ENCODE measurements around the gene BICRA. TPM values are rescaled to one million over a fixed set of nuclear protein-coding genes. Genes with fewer than 3 reads are reported as not detected.
A peak's percentile ranks its signal among the peaks of the same experiment; 100 is the strongest.
"Not testable (repeated sequence)": the region's sequence is repeated elsewhere in the genome, so short reads cannot be mapped to it uniquely, and the experiment has no call there.

The BICRA gene
- polyA plus RNA-seq, 3 donors: 0.08 to 4.6 TPM; not detected in 1

- peaks cover 10 to 27% (median 12%) of the 10 kb centered on the region in 7 donors for H3K9me3 Mint-ChIP-seq
- H3K9ac ChIP-seq (ENCODE audit: insufficient read depth, low read length, poor library complexity, severe bottlenecking): no peak overlapping the region
- peak; percentile 17 to 53 (median 21) for DNase-seq
- peaks cover 15 to 20% of the 10 kb centered on the region in 2 donors for H3K9me3 ChIP-seq (replicated peaks in 1 of 2; ENCODE audit: control insufficient read depth in 1 of 2, insufficient read depth in 1 of 2, low read length in 2 of 2)
- peaks cover 19% of the 10 kb centered on the region for H3K4me1 Mint-ChIP-seq
- no peak overlapping the region for H2AFZ ChIP-seq (ENCODE audit: insufficient read depth, low read depth, low read length, poor library complexity, severe bottlenecking)
- H3K4me1 ChIP-seq (ENCODE audit: control insufficient read depth in 1 of 2, insufficient read depth in 2 of 2, low read length in 2 of 2): peaks cover 12 to 20% of the 10 kb centered on the region in 2 donors
- no peaks in the 10 kb centered on the region for H3K36me3 ChIP-seq (replicated peaks in 1 of 2; ENCODE audit: control insufficient read depth in 1 of 2, insufficient read depth in 2 of 2, low read length in 2 of 2)
- WGBS (ENCODE audit: insufficient coverage): 14% methylated on average over 1 of the region's 4 CpGs
- H3K36me3 Mint-ChIP-seq: no peaks in the 10 kb centered on the region
- peak overlapping the region; percentile 32 to 71 for H3K27ac ChIP-seq (ENCODE audit: low read depth in 1 of 2, low read length in 2 of 2)
- peak overlapping the region; percentile 18 to 87 (median 68) for H3K27ac Mint-ChIP-seq
- H3K4me3 Mint-ChIP-seq: no peak overlapping the region
- TF ChIP-seq CTCF (IDR thresholded peaks at IDR 0.05): no peak
- intact Hi-C loops (cut with micrococcal nuclease): no loop called here
- H3K27me3 ChIP-seq (ENCODE audit: control insufficient read depth in 2 of 2, insufficient read depth in 2 of 2, low read length in 2 of 2): peaks cover 14 to 24% of the 10 kb centered on the region in 2 donors
- no peaks in the 10 kb centered on the region for H4K20me1 ChIP-seq (ENCODE audit: insufficient read depth, low read length)
- no peaks in the 10 kb centered on the region for H3K79me2 ChIP-seq (ENCODE audit: insufficient read depth, low read length)
- no peak overlapping the region for H3K4me3 ChIP-seq (replicated peaks in 1 of 3; ENCODE audit: low read depth in 2 of 3, low read length in 3 of 3)
- no peak overlapping the region for H3K4me2 ChIP-seq (replicated peaks; ENCODE audit: extremely low read depth, low read length, poor library complexity, severe bottlenecking)
- peaks cover 30 to 42% (median 34%) of the 10 kb centered on the region in 3 donors for H3K27me3 Mint-ChIP-seq (ENCODE audit: low read depth in 3 of 3)
Observed at GRCh38 chr19:47726467-47726866, 117.5 kb downstream of the BICRA start.

GRCh38 chr19:47728295-47728694 is 119.4 kb downstream of the BICRA start:
- H3K4me1 Mint-ChIP-seq: peaks cover 16% of the 10 kb centered on the region
- peaks cover 25 to 39% (median 31%) of the 10 kb centered on the region in 3 donors for H3K27me3 Mint-ChIP-seq (ENCODE audit: low read depth in 3 of 3)

More at GRCh38 chr19:47728295-47728694, 119.4 kb downstream of the BICRA start:
- DNase-seq; H3K4me2 ChIP-seq (replicated peaks; ENCODE audit: extremely low read depth, low read length, poor library complexity, severe bottlenecking); H3K79me2 ChIP-seq (ENCODE audit: insufficient read depth, low read length); H3K36me3 Mint-ChIP-seq; H3K27ac Mint-ChIP-seq; H3K36me3 ChIP-seq (replicated peaks in 1 of 2; ENCODE audit: control insufficient read depth in 1 of 2, insufficient read depth in 2 of 2, low read length in 2 of 2); H2AFZ ChIP-seq (ENCODE audit: insufficient read depth, low read depth, low read length, poor library complexity, severe bottlenecking); H3K9ac ChIP-seq (ENCODE audit: insufficient read depth, low read length, poor library complexity, severe bottlenecking); intact Hi-C loops (cut with micrococcal nuclease); H4K20me1 ChIP-seq (ENCODE audit: insufficient read depth, low read length); H3K4me3 ChIP-seq (replicated peaks in 1 of 3; ENCODE audit: low read depth in 2 of 3, low read length in 3 of 3); H3K27ac ChIP-seq (ENCODE audit: low read depth in 1 of 2, low read length in 2 of 2): not testable (repeated sequence)
- H3K9me3 Mint-ChIP-seq: peaks cover 10 to 27% (median 12%) of the 10 kb centered on the region in 7 donors
- Histone ChIP-seq H3K9me3 (replicated peaks in 1 of 2; ENCODE audit: control insufficient read depth in 1 of 2, insufficient read depth in 1 of 2, low read length in 2 of 2) (peaks cover 15 to 20% of the 10 kb centered on the region in 2 donors), H3K27me3 (ENCODE audit: control insufficient read depth in 2 of 2, insufficient read depth in 2 of 2, low read length in 2 of 2) (peaks cover 14 to 24% of the 10 kb centered on the region in 2 donors), H3K4me1 (ENCODE audit: control insufficient read depth in 1 of 2, insufficient read depth in 2 of 2, low read length in 2 of 2) (peaks cover 6 to 13% of the 10 kb centered on the region in 2 donors)
- H3K4me3 Mint-ChIP-seq: peak overlapping the region in 1 of 2 donors; percentile 54
- WGBS (ENCODE audit: insufficient coverage): 38% methylated on average over 1 of the region's 4 CpGs

Data from CD14-positive monocyte (primary cell).